NCI-H2196 treated with DMSO at 0.1 percent for 48 hours (cell line): ENCODE data around the gene SFT2D3.
"Not testable (repeated sequence)": the region's sequence is repeated elsewhere in the genome, so short reads cannot be mapped to it uniquely, and the experiment has no call there.

Source experiments
- DNase-seq: peaks from one replicate; lab custom pipeline; 2025; ENCODE audit not compliant: unreplicated experiment; lab: John Stamatoyannopoulos, UW

SFT2D3 gene

GRCh38 chr2:127740665-127741288 is 39.5 kb downstream of the SFT2D3 start:
- DNase-seq, result no peak

- no peak for DNase-seq
Observed at GRCh38 chr2:127743477-127744026, 42.3 kb downstream of the SFT2D3 start.

GRCh38 chr2:127747621-127748020 is 46.3 kb downstream of the SFT2D3 start:
- no peak for DNase-seq

- DNase-seq, result not testable (repeated sequence)
Observed at GRCh38 chr2:127749537-127749936, 48.2 kb downstream of the SFT2D3 start.

GRCh38 chr2:127753374-127753773 is 52.1 kb downstream of the SFT2D3 start:
- DNase-seq, result no peak

GRCh38 chr2:127754186-127754585 is 52.9 kb downstream of the SFT2D3 start:
- DNase-seq, result no peak
